SK-N-MC (cell line): ENCODE data around the gene ALKBH4.
"Not testable (repeated sequence)": the region's sequence is repeated elsewhere in the genome, so short reads cannot be mapped to it uniquely, and the experiment has no call there.

Experiments
- EZH2 ChIP-seq: fragments of 200-600 bp; sonication (generic); IDR thresholded peaks from one replicate; pipeline ENCODE4 v1.6.1; 2017; ENCODE audit warnings: antibody characterized with exemption
- FOXP2 ChIP-seq: optimal IDR thresholded peaks from 2 replicates; pipeline ENCODE3; 2011; ENCODE audit warnings: mild to moderate bottlenecking, moderate library complexity; ENCODE audit not compliant: insufficient read depth; ENCODE audit errors: extremely low read length, control extremely low read depth
- POLR2AphosphoS5 ChIP-seq: IDR thresholded peaks from 2 replicates; pipeline ENCODE4 v1.6.1; 2012; ENCODE audit warnings: mild to moderate bottlenecking, low read depth, low read length, borderline replicate concordance

GRCh38 chr7:102474736-102475435 lies 10.2 kb upstream of the ALKBH4 start:
- TF ChIP-seq POLR2AphosphoS5, EZH2, FOXP2: not testable (repeated sequence)
